ENCODE measurements around the gene ARMH3. TPM values are rescaled to one million over a fixed set of nuclear protein-coding genes. Genes with fewer than 3 reads are reported as not detected.

Gene ARMH3
- total and polyA plus RNA-seq, 2 donors = 13.4 to 23.0 TPM

DNA sequence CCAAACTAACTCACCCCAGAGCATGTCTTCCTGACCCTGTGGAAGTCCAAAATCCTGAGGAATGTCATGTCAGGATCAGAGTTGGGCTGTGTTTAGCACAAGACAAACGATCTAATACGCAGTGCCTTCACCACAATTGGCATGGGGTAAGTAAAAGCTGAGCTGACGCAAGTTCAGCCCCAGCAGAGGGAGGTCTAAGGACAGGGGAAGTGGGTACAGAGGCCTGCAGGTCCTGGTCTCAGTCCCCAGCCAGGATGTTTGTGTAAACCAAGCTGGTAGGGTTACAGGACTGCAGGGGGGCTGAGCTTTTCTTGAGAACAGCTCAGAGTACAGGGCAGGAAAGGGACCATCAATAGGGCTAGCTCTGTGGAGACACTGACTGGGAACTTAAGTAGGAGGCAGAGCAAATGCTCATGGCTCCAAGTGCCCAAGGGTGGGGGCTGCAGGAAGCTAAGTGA is 207.1 kb downstream of the ARMH3 start:
- Histone ChIP-seq H3K27ac (ENCODE audit: low read depth) (no peak overlapping the region), H3K36me3 (ENCODE audit: insufficient read depth) (no peaks in the 10 kb centered on the region), H3K4me3 (ENCODE audit: low read depth, low read length) (no peak overlapping the region), H3K4me1 (ENCODE audit: insufficient read depth) (no peaks in the 10 kb centered on the region)
- DNase-seq (ENCODE audit: extremely low spot score) = no peak
- 53% methylated on average over 3 of the region's 3 CpGs for WGBS

DNA sequence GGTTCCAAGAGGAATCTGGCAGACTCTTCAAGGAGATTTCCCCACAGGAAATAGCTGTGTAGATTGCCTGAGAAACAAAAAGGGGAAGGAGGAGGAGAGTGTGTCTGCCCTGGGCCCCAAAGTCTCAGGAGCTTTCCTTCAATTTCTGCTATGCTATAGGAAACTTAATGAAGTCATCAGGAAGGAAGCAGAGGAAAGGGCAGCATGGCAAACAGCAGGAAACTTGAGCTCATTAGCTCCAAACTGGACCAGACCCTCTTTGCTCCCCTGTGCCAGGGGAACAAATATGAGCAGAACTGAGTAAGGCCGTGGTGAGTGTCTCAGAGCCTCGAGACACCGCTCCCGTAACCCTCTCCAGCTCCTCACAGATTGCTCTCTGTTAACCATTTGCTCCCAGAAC is 207.6 kb downstream of the ARMH3 start:
- DNase-seq (ENCODE audit: extremely low spot score) = no peak
- Histone ChIP-seq H3K4me1 (ENCODE audit: insufficient read depth) (no peaks in the 10 kb centered on the region), H3K4me3 (ENCODE audit: low read depth, low read length) (no peak overlapping the region), H3K27ac (ENCODE audit: low read depth) (no peak overlapping the region), H3K36me3 (ENCODE audit: insufficient read depth) (no peaks in the 10 kb centered on the region)
- WGBS = 60% methylated on average over 4 of the region's 4 CpGs

DNA sequence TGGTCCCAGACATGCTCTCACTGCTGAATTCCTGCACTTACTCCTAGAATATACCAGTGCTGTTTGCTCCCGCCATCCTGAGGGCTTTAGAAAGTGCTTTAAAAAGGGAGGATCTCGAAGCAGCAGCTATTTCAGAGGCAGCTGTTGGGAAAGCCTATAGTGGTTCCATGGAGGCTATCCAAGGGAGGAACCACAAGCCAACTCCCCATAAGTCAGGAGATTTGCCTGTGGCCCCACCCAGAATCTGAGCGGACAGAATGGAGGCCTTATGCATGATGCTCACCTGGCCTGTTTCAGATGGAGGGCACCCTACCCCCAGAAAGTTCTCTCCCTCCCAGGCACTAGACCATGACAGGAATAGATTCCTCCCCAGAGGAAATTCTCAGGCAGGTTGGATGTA is 210.1 kb downstream of the ARMH3 start:
- 82% methylated on average over 3 of the region's 3 CpGs for WGBS
- no peaks in the 10 kb centered on the region for H3K36me3 ChIP-seq (ENCODE audit: insufficient read depth)
- DNase-seq (ENCODE audit: extremely low spot score) = no peak
- no peaks in the 10 kb centered on the region for H3K4me1 ChIP-seq (ENCODE audit: insufficient read depth)
- H3K27ac ChIP-seq (ENCODE audit: low read depth) = no peak overlapping the region
- no peak overlapping the region for H3K4me3 ChIP-seq (ENCODE audit: low read depth, low read length)

DNA sequence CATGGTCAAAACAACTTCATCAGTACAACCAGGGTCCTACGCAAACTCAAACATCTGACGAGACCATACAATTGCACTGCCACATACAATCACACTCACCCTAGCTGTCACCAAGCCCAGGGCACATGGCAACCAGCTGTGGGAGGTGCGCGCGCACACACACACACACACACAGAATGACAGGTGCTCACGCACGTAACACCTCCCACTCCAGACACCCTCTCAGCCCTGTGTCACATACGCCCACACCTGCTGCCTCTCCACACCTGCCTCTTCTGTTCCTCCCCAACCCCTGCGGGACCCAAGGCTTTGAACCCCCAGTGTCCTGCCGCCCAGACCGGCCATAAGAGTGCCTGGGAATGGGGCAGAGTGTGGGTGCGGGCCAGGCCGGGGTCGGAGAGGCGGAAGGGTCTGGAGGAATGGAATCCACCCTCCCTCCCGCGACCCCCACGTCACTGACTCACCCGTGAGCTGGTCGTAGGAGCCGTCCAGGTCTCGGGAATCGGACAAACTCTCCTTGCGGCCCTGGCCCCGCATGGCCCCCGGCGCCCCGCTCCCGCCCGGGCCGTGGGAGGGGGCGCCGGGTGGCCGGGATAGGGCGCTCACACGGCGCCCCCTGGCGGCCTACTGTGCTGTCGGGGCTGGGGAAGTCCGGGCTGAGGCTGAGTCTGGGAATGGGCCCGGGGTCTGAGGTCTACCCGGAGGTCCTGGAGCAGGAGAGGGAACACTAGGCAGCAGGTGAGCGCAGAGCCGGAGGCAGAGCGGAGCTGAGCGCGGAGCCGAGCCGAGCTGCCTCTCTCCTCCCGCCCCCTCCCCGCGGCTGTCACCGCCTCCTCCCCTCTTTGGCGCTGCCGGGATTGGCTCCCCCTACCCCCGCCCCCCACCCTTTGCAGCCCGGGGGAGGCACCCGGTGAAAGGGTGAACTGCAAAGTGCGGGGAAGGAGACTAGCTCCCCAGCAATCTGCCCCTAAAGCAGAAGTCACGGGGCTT is 212.6 kb downstream of the ARMH3 start, which contains the start of gene KCNIP2:
TSS of gene KCNIP2 (minus strand) at position 769 of the 990 bp plus-strand sequence. CDS start at position 537, 232 bp downstream.
- Histone ChIP-seq H3K4me3 (ENCODE audit: low read depth, low read length) (peak within 1 kb of the TSS; percentile 1), H3K4me1 (ENCODE audit: insufficient read depth) (no peaks in the 10 kb centered on the region), H3K36me3 (ENCODE audit: insufficient read depth) (no peaks in the 10 kb centered on the region), H3K27ac (ENCODE audit: low read depth) (no peak within 1 kb of the TSS)
- 24% methylated on average over 58 of the region's 60 CpGs for WGBS
- DNase-seq (ENCODE audit: extremely low spot score) = no peak

DNA sequence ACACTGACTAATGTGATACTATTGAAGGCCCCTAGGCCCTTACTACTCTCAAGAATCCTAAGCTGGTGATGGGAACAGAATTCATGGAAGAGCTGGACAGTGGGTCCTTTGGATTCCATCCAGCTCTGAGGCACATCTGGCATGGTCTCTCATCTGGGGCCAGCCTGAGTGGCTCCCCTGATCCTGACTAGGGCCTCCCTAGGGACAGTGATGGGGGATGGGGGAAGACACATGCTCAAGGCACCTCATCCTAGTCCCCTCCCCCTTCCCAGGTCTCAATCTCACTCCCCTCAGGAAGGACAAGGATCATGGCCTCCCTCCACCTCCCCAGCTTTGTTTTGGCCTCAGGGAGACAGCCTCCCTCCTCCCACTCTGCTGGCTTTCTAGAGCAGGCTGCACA is 214.1 kb downstream of the ARMH3 start:
- no peaks in the 10 kb centered on the region for H3K36me3 ChIP-seq (ENCODE audit: insufficient read depth)
- no peaks in the 10 kb centered on the region for H3K4me1 ChIP-seq (ENCODE audit: insufficient read depth)
- H3K27ac ChIP-seq (ENCODE audit: low read depth) = no peak overlapping the region
- no peak overlapping the region for H3K4me3 ChIP-seq (ENCODE audit: low read depth, low read length)
- no peak for DNase-seq (ENCODE audit: extremely low spot score)

DNA sequence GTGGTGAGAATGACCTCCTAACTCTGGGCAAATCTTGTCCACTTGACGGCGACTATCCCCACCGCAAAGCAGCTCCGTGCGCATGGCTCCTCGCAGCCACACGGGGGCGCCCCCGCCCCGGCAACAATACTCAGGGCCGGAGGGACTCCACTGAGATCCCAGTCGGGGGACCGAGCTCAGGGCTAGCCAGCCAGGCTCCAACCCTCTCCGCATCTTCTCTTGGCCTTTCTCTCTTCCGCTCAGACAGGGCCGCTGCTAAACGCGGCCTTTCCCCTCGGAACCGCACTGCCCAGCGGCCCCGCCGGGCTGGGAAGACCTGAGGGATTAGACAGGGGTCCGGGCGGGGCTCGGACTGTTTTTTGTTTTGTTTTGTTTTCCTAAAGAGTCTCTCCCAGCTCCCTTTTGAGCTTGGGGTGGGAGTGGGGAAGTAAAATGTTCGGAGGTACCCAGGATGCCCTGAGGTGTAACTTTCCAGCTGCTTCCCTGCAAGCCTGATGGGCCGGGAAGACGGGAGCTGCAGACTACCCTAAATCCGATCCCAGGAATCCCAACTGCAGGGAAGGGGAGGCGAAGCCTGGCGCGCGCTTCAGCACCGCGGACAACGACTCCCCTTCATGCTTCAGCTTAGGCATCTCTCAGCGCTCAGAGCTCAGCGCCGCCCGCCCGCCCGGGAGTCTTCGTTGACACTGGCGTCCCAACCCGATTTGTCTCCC is 215.1 kb downstream of the ARMH3 start:
- no peaks in the 10 kb centered on the region for H3K4me1 ChIP-seq (ENCODE audit: insufficient read depth)
- H3K4me3 ChIP-seq (ENCODE audit: low read depth, low read length) = peak overlapping the region; percentile 13
- no peaks in the 10 kb centered on the region for H3K36me3 ChIP-seq (ENCODE audit: insufficient read depth)
- H3K27ac ChIP-seq (ENCODE audit: low read depth) = no peak overlapping the region
- 2% methylated on average over 46 of the region's 46 CpGs for WGBS
- DNase-seq (ENCODE audit: extremely low spot score) = no peak

DNA sequence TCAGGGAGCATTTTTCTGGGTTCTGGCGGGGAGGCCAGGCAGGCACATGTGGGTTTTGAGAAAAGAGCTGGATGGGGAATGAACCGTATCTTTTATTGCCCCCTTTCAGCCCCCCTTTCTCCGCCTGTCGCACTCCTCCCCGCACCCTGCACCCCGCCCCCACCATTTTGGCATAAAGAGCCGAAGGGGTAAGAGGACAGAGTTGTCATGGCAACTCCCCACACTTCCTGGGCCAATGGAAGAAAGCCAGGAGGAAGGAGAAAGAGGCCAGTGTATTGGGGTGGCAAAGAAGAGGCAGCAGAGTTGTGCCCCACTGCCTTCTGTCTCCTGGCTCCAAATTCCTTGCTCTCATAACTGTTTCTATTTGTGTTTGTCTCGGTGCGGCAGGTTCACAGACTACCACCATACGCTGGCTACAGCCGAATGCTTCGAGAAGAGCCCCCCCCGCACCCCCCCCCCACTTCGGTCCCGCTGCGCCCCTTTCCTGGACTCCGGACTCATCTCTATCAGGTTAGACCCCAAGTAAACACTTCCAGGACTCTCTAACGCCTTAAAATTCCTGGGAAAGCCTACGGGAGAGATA is 215.8 kb downstream of the ARMH3 start:
- WGBS = 5% methylated on average over 19 of the region's 19 CpGs
- H3K4me1 ChIP-seq (ENCODE audit: insufficient read depth) = no peaks in the 10 kb centered on the region
- no peaks in the 10 kb centered on the region for H3K36me3 ChIP-seq (ENCODE audit: insufficient read depth)
- no peak for DNase-seq (ENCODE audit: extremely low spot score)
- no peak overlapping the region for H3K27ac ChIP-seq (ENCODE audit: low read depth)
- H3K4me3 ChIP-seq (ENCODE audit: low read depth, low read length) = peak overlapping the region; percentile 21

DNA sequence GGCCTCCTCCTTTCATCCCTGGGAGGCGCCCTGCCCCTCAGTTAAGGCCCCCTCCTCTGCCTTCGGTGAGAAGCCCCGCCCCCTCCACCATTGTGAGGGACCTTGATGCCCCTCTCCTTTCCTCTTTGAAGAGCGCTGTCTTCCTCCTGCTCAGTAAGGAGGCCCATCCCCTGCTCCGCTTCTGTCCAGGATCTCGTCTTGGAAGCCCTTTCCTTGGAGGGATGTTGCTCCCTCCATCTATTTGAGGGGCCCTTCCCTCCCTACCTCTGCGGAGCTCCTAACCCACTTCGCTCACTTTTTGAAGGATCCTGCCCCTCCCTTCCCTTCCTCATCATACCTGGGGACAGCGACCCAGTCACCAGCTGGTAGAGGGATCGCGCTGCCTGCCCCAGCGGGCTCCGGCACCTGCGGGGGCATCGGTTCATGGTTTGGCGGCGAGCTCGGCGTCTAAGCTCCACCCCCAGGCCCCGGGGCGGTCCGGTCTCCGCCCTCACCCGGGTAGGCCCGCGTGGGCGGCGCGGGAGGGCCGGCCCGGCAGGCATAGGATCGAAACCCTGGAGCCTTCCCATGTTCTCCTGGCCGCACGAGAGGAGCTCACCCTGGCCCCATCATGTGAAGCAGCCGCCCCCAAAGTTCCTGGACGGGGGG is 216.4 kb downstream of the ARMH3 start:
- Histone ChIP-seq H3K4me1 (ENCODE audit: insufficient read depth) (no peaks in the 10 kb centered on the region), H3K4me3 (ENCODE audit: low read depth, low read length) (peak overlapping the region; percentile 21), H3K36me3 (ENCODE audit: insufficient read depth) (no peaks in the 10 kb centered on the region), H3K27ac (ENCODE audit: low read depth) (no peak overlapping the region)
- no peak for DNase-seq (ENCODE audit: extremely low spot score)
- 10% methylated on average over 36 of the region's 36 CpGs for WGBS

DNA sequence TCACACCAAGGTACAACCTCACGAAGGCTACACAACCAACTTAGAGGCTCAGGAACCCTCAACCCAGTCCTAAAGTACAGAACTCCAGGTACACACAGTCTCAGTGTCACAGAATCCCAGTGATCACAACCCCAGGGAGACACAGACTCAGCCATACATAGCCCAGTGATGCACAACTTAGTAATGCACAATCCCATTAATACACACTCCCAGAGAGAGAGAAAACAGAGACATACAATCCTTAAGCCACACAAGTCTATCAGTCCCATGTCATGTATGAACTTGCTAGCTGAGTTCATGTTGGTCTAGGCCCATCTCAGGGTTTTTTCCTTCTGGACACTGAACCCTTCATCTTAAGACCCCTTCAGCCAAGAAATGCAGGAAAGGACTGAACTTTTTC is 217.0 kb downstream of the ARMH3 start:
- Histone ChIP-seq H3K4me1 (ENCODE audit: insufficient read depth) (no peaks in the 10 kb centered on the region), H3K36me3 (ENCODE audit: insufficient read depth) (no peaks in the 10 kb centered on the region), H3K4me3 (ENCODE audit: low read depth, low read length) (no peak overlapping the region), H3K27ac (ENCODE audit: low read depth) (no peak overlapping the region)
- 94% methylated on average over 1 of the region's 1 CpG for WGBS
- DNase-seq (ENCODE audit: extremely low spot score) = no peak

DNA sequence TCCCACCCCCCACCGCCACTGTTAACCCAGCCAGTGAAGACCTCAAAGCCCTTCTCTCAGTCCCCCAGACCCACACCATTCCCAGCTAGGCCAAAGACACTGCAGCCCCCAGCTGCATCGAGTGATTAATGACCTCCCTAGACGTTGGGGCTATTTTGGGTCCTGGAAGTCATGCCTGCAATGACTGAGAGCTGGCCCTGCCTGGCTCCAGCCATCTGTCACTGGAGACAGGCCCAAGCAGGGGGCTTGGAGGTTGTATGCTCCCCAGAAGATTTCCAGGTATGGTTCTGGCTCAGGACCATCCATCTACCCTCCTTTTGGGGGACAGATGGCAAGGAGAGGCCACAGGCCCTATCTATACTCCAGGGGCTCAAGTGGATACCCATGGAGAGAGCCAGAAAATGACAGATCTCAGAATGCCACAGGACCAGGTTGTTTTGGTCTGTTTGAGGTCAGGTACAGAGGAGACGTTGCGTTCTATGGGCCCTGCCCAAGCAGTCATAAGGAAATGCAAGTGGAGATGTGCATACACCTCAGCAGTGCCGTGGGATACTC is 217.5 kb downstream of the ARMH3 start:
- no peak for DNase-seq (ENCODE audit: extremely low spot score)
- Histone ChIP-seq H3K4me3 (ENCODE audit: low read depth, low read length) (no peak overlapping the region), H3K36me3 (ENCODE audit: insufficient read depth) (no peaks in the 10 kb centered on the region), H3K27ac (ENCODE audit: low read depth) (no peak overlapping the region), H3K4me1 (ENCODE audit: insufficient read depth) (no peaks in the 10 kb centered on the region)
- 79% methylated on average over 6 of the region's 6 CpGs for whole genome bisulfite sequencing

DNA sequence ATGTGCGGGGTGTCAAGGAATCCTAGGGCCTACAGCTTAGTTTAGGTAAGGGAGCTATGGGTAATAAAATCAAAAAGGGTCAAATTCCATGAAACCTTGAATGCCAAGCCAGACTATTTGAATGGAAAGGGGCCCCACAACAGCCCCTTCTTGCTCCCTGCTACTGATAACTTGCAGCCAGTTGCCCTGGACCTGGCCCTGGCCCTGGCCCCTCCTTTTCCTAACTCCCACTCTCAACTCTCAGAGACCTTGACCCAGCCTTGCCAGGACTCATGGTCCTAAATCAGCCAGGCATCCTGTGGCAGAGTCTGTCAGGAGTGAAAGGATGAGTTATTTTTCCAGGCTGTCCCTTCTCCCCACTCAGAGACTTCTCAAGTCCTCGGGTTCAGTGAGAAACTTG is 218.2 kb downstream of the ARMH3 start:
- 82% methylated on average over 2 of the region's 2 CpGs for WGBS
- no peak overlapping the region for H3K27ac ChIP-seq (ENCODE audit: low read depth)
- H3K4me1 ChIP-seq (ENCODE audit: insufficient read depth) = no peaks in the 10 kb centered on the region
- DNase-seq (ENCODE audit: extremely low spot score) = no peak
- H3K36me3 ChIP-seq (ENCODE audit: insufficient read depth) = no peaks in the 10 kb centered on the region
- H3K4me3 ChIP-seq (ENCODE audit: low read depth, low read length) = no peak overlapping the region

DNA sequence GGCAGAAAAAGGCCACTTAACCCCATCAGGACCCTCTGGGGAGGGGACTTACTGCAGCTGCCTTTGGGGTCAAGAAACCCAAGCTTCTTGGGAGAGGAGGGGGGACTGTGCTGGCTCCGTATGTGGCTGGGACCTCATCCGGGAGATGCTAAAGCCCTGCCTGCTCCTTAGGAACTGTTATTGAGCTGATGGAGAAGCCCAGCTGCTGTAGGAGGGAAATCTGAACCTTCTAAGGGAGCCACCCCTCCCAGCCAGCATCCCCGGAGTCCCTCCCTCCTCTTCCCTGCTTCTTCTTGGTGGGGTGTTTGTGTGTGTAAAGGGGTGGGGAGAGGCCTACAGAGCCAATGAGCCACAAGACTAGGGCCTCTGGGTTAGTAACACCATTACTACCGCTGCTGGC is 220.6 kb downstream of the ARMH3 start:
- no peaks in the 10 kb centered on the region for H3K4me1 ChIP-seq (ENCODE audit: insufficient read depth)
- H3K27ac ChIP-seq (ENCODE audit: low read depth) = no peak overlapping the region
- no peaks in the 10 kb centered on the region for H3K36me3 ChIP-seq (ENCODE audit: insufficient read depth)
- no peak overlapping the region for H3K4me3 ChIP-seq (ENCODE audit: low read depth, low read length)
- no peak for DNase-seq (ENCODE audit: extremely low spot score)
- WGBS = 67% methylated on average over 4 of the region's 4 CpGs

DNA sequence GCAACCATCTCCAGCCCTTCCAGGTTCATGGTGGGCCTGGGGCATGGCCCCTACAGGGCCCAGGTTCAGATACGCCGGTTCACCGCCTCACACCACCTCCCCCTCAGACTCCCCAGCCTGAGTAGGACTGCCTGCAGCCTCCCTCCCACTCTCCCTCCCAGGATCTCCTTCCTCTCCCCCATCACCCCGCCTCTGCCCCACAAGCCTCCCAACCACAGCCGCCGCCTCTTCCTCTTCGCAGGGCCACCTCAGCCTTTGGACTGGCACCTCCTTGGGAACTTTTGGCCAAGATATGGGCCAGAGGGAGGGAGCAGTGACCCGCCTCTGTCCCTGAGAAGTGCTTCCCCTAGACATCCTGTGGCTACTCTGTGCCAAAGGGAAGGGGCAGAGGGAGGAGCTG is 221.6 kb downstream of the ARMH3 start:
- 81% methylated on average over 8 of the region's 8 CpGs for WGBS
- no peak overlapping the region for H3K27ac ChIP-seq (ENCODE audit: low read depth)
- no peak for DNase-seq (ENCODE audit: extremely low spot score)
- no peaks in the 10 kb centered on the region for H3K4me1 ChIP-seq (ENCODE audit: insufficient read depth)
- H3K4me3 ChIP-seq (ENCODE audit: low read depth, low read length) = no peak overlapping the region
- no peaks in the 10 kb centered on the region for H3K36me3 ChIP-seq (ENCODE audit: insufficient read depth)

Measured in urinary bladder (tissue), 4 donors.